Measurements from ENCODE around the gene TOP2A. TPM values are rescaled to one million over a fixed set of nuclear protein-coding genes. Genes with fewer than 3 reads are reported as not detected.

Gene TOP2A
- 1 to 10 TPM in 2 of 4 donors, under 1 TPM in 2; 0.75 to 8.5 (median 3.7) TPM for total RNA-seq

GRCh38 chr17:40417609-40418427 is at the start of gene TOP2A:
TSS of gene TOP2A (minus strand) at chr17:40417896. CDS start at chr17:40417791, 105 bp downstream.
- TF ChIP-seq CTCF (IDR thresholded peaks at IDR 0.05; ENCODE audit: low read depth), result no peak

- no peak for TF ChIP-seq CTCF (IDR thresholded peaks at IDR 0.05; ENCODE audit: low read depth)
Measured at GRCh38 chr17:40467281-40467867, 49.7 kb upstream of the TOP2A start.

- no peak for TF ChIP-seq CTCF (IDR thresholded peaks at IDR 0.05; ENCODE audit: low read depth)
Measured at GRCh38 chr17:40466298-40466971, 48.7 kb upstream of the TOP2A start.

GRCh38 chr17:40464392-40464855 is 46.7 kb upstream of the TOP2A start:
- TF ChIP-seq CTCF (IDR thresholded peaks at IDR 0.05; ENCODE audit: low read depth), result no peak

GRCh38 chr17:40463122-40463550 is 45.4 kb upstream of the TOP2A start:
- TF ChIP-seq CTCF (IDR thresholded peaks at IDR 0.05; ENCODE audit: low read depth), result no peak

- TF ChIP-seq CTCF (IDR thresholded peaks at IDR 0.05; ENCODE audit: low read depth), result no peak
Measured at GRCh38 chr17:40462343-40463121, 44.8 kb upstream of the TOP2A start.
